ENCODE measurements around the gene RNF13. TPM values are rescaled to one million over a fixed set of nuclear protein-coding genes. Genes with fewer than 3 reads are reported as not detected.
A peak's percentile ranks its signal among the peaks of the same experiment; 100 is the strongest.

Gene RNF13
- total RNA-seq, 2 experiments from 2014 or later: 39.1 to 44.1 TPM

GRCh38 chr3:149770246-149770645 is 42.8 kb upstream of the RNF13 start:
- Mint-ChIP-seq H3K9me3 (no peaks in the 10 kb centered on the region), H3K4me1 (ENCODE audit: low read depth) (no peaks in the 10 kb centered on the region), H3K27me3 (peaks cover 19% of the 10 kb centered on the region), H3K27ac (no peak overlapping the region), H3K36me3 (ENCODE audit: low read depth) (no peaks in the 10 kb centered on the region), H3K4me3 (no peak overlapping the region)
- ChIA-PET CTCF (interaction anchor here (1.0 kb wide), 1 partner anchor 202 kb away, joined by 3 read pairs; no protein-coding TSS in a partner anchor), POLR2A (no interaction called here)
- no peaks in the 10 kb centered on the region for H3K36me3 ChIP-seq (ENCODE audit: insufficient read depth, low read length)
- no peak overlapping the region for H3K27ac ChIP-seq (ENCODE audit: low read depth in 1 of 2, low read length in 2 of 2)
- H3K27me3 ChIP-seq (ENCODE audit: control insufficient read depth in 1 of 2, insufficient read depth in 2 of 2, low read length in 2 of 2): peaks cover 0 to 12% of the 10 kb centered on the region in 2 experiments
- no peaks in the 10 kb centered on the region for H3K4me1 ChIP-seq (ENCODE audit: insufficient read depth, low read length)
- DNase-seq: no peak
- intact Hi-C loops (cut with DNase I, micrococcal nuclease): loop anchor here (2.0 to 5.0 kb wide), 3 partner anchors 258 to 653 kb away; no protein-coding TSS in a partner anchor
- no peak for ATAC-seq (ENCODE audit: poor library complexity)
- TF ChIP-seq CTCF (IDR thresholded peaks at IDR 0.05): no peak
- no peak overlapping the region for H3K4me3 ChIP-seq (ENCODE audit: low read length)
- peaks cover 0 to 3% of the 10 kb centered on the region in 2 experiments for H3K9me3 ChIP-seq (ENCODE audit: control insufficient read depth in 1 of 2, insufficient read depth in 1 of 2, low read length in 2 of 2)

- ChIA-PET POLR2A (no interaction called here), CTCF (interaction anchor here (0.7 to 1.3 kb wide), 7 partner anchors 8 to 936 kb away, joined by 3 to 4 read pairs (median 3); no protein-coding TSS in a partner anchor)
- H3K4me1 ChIP-seq (ENCODE audit: insufficient read depth, low read length): no peaks in the 10 kb centered on the region
- peak; percentile 68 for TF ChIP-seq CTCF (IDR thresholded peaks at IDR 0.05)
- no peak overlapping the region for H3K27ac ChIP-seq (ENCODE audit: low read depth in 1 of 2, low read length in 2 of 2)
- H3K9me3 ChIP-seq (ENCODE audit: control insufficient read depth in 1 of 2, insufficient read depth in 1 of 2, low read length in 2 of 2): no peaks in the 10 kb centered on the region
- Mint-ChIP-seq H3K36me3 (ENCODE audit: low read depth) (no peaks in the 10 kb centered on the region), H3K4me1 (ENCODE audit: low read depth) (no peaks in the 10 kb centered on the region), H3K4me3 (no peak overlapping the region), H3K27ac (no peak overlapping the region), H3K9me3 (no peaks in the 10 kb centered on the region), H3K27me3 (peaks cover 19% of the 10 kb centered on the region)
- no peak for ATAC-seq (ENCODE audit: poor library complexity)
- DNase-seq: peak in 10 of 14 experiments; percentile 1 to 58 (median 10)
- no peaks in the 10 kb centered on the region for H3K36me3 ChIP-seq (ENCODE audit: insufficient read depth, low read length)
- peaks cover 0 to 5% of the 10 kb centered on the region in 2 experiments for H3K27me3 ChIP-seq (ENCODE audit: control insufficient read depth in 1 of 2, insufficient read depth in 2 of 2, low read length in 2 of 2)
- intact Hi-C loops (cut with DNase I, micrococcal nuclease): loop anchor here (2.0 to 5.0 kb wide), 3 partner anchors 259 to 654 kb away; no protein-coding TSS in a partner anchor
- no peak overlapping the region for H3K4me3 ChIP-seq (ENCODE audit: low read length)
Observed at GRCh38 chr3:149771652-149772271, 41.3 kb upstream of the RNF13 start.

- H3K4me3 ChIP-seq (ENCODE audit: low read length): no peak overlapping the region
Observed at GRCh38 chr3:149772861-149773260, 40.2 kb upstream of the RNF13 start.

More at GRCh38 chr3:149772861-149773260, 40.2 kb upstream of the RNF13 start:
- H3K27ac ChIP-seq (ENCODE audit: low read depth in 1 of 2, low read length in 2 of 2): no peak overlapping the region
- H3K27ac Mint-ChIP-seq: no peak overlapping the region
- no peaks in the 10 kb centered on the region for H3K9me3 ChIP-seq (ENCODE audit: control insufficient read depth in 1 of 2, insufficient read depth in 1 of 2, low read length in 2 of 2)
- ChIA-PET CTCF (no interaction called here), POLR2A (no interaction called here)
- no peaks in the 10 kb centered on the region for H3K4me1 ChIP-seq (ENCODE audit: insufficient read depth, low read length)
- no peaks in the 10 kb centered on the region for H3K27me3 ChIP-seq (ENCODE audit: control insufficient read depth in 1 of 2, insufficient read depth in 2 of 2, low read length in 2 of 2)
- peaks cover 11% of the 10 kb centered on the region for H3K27me3 Mint-ChIP-seq
- H3K4me1 Mint-ChIP-seq (ENCODE audit: low read depth): no peaks in the 10 kb centered on the region
- no peak overlapping the region for H3K4me3 Mint-ChIP-seq
- H3K36me3 Mint-ChIP-seq (ENCODE audit: low read depth): no peaks in the 10 kb centered on the region
- ATAC-seq (ENCODE audit: poor library complexity) (no peak), DNase-seq (no peak)
- intact Hi-C loops (cut with DNase I, micrococcal nuclease): loop anchor here in 1 of 2 experiments (5.0 kb wide), 2 partner anchors 261 to 656 kb away; no protein-coding TSS in a partner anchor
- no peaks in the 10 kb centered on the region for H3K9me3 Mint-ChIP-seq
- no peaks in the 10 kb centered on the region for H3K36me3 ChIP-seq (ENCODE audit: insufficient read depth, low read length)
- no peak for TF ChIP-seq CTCF (IDR thresholded peaks at IDR 0.05)

Measured in CD4-positive, alpha-beta T cell (primary cell).